ENCODE data around the gene PRKN.

Gene PRKN

DNA sequence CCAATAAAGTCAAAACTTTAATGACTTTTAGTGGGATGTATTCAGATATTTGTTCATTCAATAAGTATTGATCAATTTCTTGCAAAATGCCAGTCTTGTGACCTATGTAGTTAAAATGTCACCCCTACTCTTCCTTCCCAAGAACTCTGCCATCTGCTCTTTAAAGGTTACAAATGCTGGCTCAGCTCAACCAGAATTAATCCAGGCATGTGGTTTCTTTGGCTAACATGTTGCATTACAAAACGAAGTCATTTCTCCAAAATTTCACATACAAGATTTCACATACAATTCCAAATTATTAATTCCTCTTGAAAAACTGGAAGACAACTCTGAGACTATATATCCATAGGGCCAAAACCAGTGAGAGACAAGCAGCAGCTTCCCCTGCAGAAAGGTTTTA, 395.7 kb downstream of the PRKN start:
- TF ChIP-seq, protein P1, sequence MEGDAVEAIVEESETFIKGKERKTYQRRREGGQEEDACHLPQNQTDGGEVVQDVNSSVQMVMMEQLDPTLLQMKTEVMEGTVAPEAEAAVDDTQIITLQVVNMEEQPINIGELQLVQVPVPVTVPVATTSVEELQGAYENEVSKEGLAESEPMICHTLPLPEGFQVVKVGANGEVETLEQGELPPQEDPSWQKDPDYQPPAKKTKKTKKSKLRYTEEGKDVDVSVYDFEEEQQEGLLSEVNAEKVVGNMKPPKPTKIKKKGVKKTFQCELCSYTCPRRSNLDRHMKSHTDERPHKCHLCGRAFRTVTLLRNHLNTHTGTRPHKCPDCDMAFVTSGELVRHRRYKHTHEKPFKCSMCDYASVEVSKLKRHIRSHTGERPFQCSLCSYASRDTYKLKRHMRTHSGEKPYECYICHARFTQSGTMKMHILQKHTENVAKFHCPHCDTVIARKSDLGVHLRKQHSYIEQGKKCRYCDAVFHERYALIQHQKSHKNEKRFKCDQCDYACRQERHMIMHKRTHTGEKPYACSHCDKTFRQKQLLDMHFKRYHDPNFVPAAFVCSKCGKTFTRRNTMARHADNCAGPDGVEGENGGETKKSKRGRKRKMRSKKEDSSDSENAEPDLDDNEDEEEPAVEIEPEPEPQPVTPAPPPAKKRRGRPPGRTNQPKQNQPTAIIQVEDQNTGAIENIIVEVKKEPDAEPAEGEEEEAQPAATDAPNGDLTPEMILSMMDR (IDR thresholded peaks at IDR 0.05; ENCODE audit: low read length), result no peak
- TF ChIP-seq EZH2 (IDR thresholded peaks at IDR 0.05; ENCODE audit: borderline replicate concordance, low read length), result no peak
- no peak overlapping the region for H2AFZ ChIP-seq (ENCODE audit: low read length)

DNA sequence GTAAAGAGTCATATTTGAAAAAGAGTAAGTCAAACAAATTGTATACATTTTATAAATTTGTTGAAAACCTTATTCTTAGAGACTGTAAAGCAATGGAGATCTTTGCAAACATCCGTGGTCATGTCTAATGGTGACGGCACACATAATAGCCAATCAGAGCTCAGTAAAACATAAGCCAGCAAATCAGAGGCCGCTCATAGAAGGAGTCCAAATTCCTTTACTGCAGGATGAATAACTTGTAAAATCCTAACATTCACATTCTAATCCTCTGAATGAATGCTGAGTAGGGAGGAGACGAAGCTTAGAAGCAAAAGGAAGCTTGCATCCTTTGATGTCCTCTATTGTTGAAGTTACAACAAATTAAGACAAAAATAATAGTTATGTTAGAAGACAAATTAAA, 401.7 kb downstream of the PRKN start:
- Histone ChIP-seq H3K4me2 (ENCODE audit: low read length) (no peak overlapping the region), H3K36me3 (ENCODE audit: insufficient read depth, low read length) (no peaks in the 10 kb centered on the region), H3K4me1 (ENCODE audit: insufficient read depth, low read length, severe bottlenecking) (no peaks in the 10 kb centered on the region), H3K4me3 (ENCODE audit: low read depth, low read length, poor library complexity, severe bottlenecking) (no peak overlapping the region), H4K20me1 (ENCODE audit: insufficient read depth, low read length) (no peaks in the 10 kb centered on the region), H2AFZ (ENCODE audit: low read length) (no peak overlapping the region), H3K9ac (ENCODE audit: low read length) (no peak overlapping the region), H3K79me2 (ENCODE audit: insufficient read depth, low read length) (no peaks in the 10 kb centered on the region), H3K9me2 (ENCODE audit: low read depth, low read length) (no peaks in the 10 kb centered on the region), H3K27me3 (ENCODE audit: insufficient read depth, low read length) (no peaks in the 10 kb centered on the region), H3K9me3 (ENCODE audit: low read length) (no peaks in the 10 kb centered on the region), H3K27ac (ENCODE audit: low read depth, low read length, poor library complexity, severe bottlenecking) (no peak overlapping the region), H3F3A (ENCODE audit: insufficient read depth, low read length) (no peaks in the 10 kb centered on the region)
- TF ChIP-seq, protein P1 (IDR thresholded peaks at IDR 0.05; ENCODE audit: low read length), result no peak
- TF ChIP-seq EZH2 (IDR thresholded peaks at IDR 0.05; ENCODE audit: borderline replicate concordance, low read length), result no peak

More for the DNA sequence above, 395.7 kb downstream of the PRKN start:
- Histone ChIP-seq H3K27ac (ENCODE audit: low read depth, low read length, poor library complexity, severe bottlenecking) (no peak overlapping the region), H3K4me1 (ENCODE audit: insufficient read depth, low read length, severe bottlenecking) (no peaks in the 10 kb centered on the region), H3K27me3 (ENCODE audit: insufficient read depth, low read length) (no peaks in the 10 kb centered on the region), H3K9me3 (ENCODE audit: low read length) (no peaks in the 10 kb centered on the region), H3K9ac (ENCODE audit: low read length) (no peak overlapping the region), H4K20me1 (ENCODE audit: insufficient read depth, low read length) (no peaks in the 10 kb centered on the region), H3K4me2 (ENCODE audit: low read length) (no peak overlapping the region), H3F3A (ENCODE audit: insufficient read depth, low read length) (no peaks in the 10 kb centered on the region), H3K79me2 (ENCODE audit: insufficient read depth, low read length) (no peaks in the 10 kb centered on the region), H3K36me3 (ENCODE audit: insufficient read depth, low read length) (no peaks in the 10 kb centered on the region), H3K9me2 (ENCODE audit: low read depth, low read length) (no peaks in the 10 kb centered on the region), H3K4me3 (ENCODE audit: low read depth, low read length, poor library complexity, severe bottlenecking) (no peak overlapping the region)

GRCh38 chr6:162325051-162325450, 402.5 kb downstream of the PRKN start:
- Histone ChIP-seq H4K20me1 (ENCODE audit: insufficient read depth, low read length) (no peaks in the 10 kb centered on the region), H3K79me2 (ENCODE audit: insufficient read depth, low read length) (no peaks in the 10 kb centered on the region), H3K9ac (ENCODE audit: low read length) (no peak overlapping the region), H3K4me3 (ENCODE audit: low read depth, low read length, poor library complexity, severe bottlenecking) (no peak overlapping the region), H3K36me3 (ENCODE audit: insufficient read depth, low read length) (no peaks in the 10 kb centered on the region), H3K27me3 (ENCODE audit: insufficient read depth, low read length) (no peaks in the 10 kb centered on the region), H3K9me2 (ENCODE audit: low read depth, low read length) (no peaks in the 10 kb centered on the region), H3K9me3 (ENCODE audit: low read length) (no peaks in the 10 kb centered on the region), H2AFZ (ENCODE audit: low read length) (no peak overlapping the region), H3K4me2 (ENCODE audit: low read length) (no peak overlapping the region), H3F3A (ENCODE audit: insufficient read depth, low read length) (no peaks in the 10 kb centered on the region), H3K4me1 (ENCODE audit: insufficient read depth, low read length, severe bottlenecking) (no peaks in the 10 kb centered on the region), H3K27ac (ENCODE audit: low read depth, low read length, poor library complexity, severe bottlenecking) (no peak overlapping the region)
- TF ChIP-seq, protein P1 (IDR thresholded peaks at IDR 0.05; ENCODE audit: low read length), result no peak
- TF ChIP-seq EZH2 (IDR thresholded peaks at IDR 0.05; ENCODE audit: borderline replicate concordance, low read length), result no peak

Measured in OCI-LY1 (cell line).